Gastrocnemius medialis (tissue), 4 donors: ENCODE measurements around the gene CHGA. TPM values are rescaled to one million over a fixed set of nuclear protein-coding genes. Genes with fewer than 3 reads are reported as not detected.

Source experiments
- ATAC-seq, 2 donors: fragments of 150-250 bp; one replicate each; pipeline ENCODE4 v1.9.1; 2016
- DNase-seq, 2 donors: peaks; one replicate each; pipeline ENCODE4 v3.0.0-alpha.2; 2019
- H3K27ac ChIP-seq, 4 donors: fragments of 200-600 bp; sonication (generic); 1 replicate in 1 of 4; 2 replicates in 3 of 4; pipeline ENCODE4 v1.5.1; 2016 to 2018; ENCODE audit warnings: mild to moderate bottlenecking in 2 of 4, moderate library complexity in 1 of 4
- H3K27me3 ChIP-seq, 3 donors: fragments of 200-600 bp; sonication (generic) in 2 of 3; 1 replicate in 1 of 3; 2 replicates in 2 of 3; pipeline versions ENCODE4 v1.5.1 to v1.6.0; 2016 to 2019; ENCODE audit warnings: mild to moderate bottlenecking in 1 of 3, moderate library complexity in 1 of 3
- H3K36me3 ChIP-seq, 2 donors: fragments of 200-600 bp; sonication (generic) in 1 of 2; one replicate each; pipeline ENCODE4 v1.5.1; 2017 to 2018
- H3K4me1 ChIP-seq, 2 donors: fragments of 200-600 bp; sonication (generic) in 1 of 2; one replicate each; pipeline ENCODE4 v1.5.1; 2016 to 2017; ENCODE audit warnings: mild to moderate bottlenecking in 2 of 2
- H3K4me3 ChIP-seq, 4 donors: fragments of 200-600 bp; sonication (generic) in 3 of 4; 1 replicate in 1 of 4; 2 replicates in 3 of 4; pipeline ENCODE4 v1.5.1; 2016 to 2019; ENCODE audit warnings: mild to moderate bottlenecking in 2 of 4
- H3K9me3 ChIP-seq, 3 donors: fragments of 200-600 bp; sonication (generic) in 2 of 3; 1 replicate in 1 of 3; 2 replicates in 2 of 3; pipeline ENCODE4 v1.5.1; 2016 to 2019
- POLR2A ChIP-seq, 2 donors: fragments of 450-650 bp; IDR thresholded peaks; one replicate each; pipeline ENCODE4 v1.6.1; 2017; ENCODE audit warnings: antibody characterized with exemption in 2 of 2, mild to moderate bottlenecking in 2 of 2, moderate library complexity in 2 of 2
- in situ Hi-C, 4 donors: fragments of 200-750 bp; cut with MboI; loops; one replicate each; pipeline versions ENCODE4 v1.15.0 to v1.8.0; 2017; ENCODE audit warnings: low sequenced_read_pairs in 4 of 4
- intact Hi-C: fragments of 100-400 bp; cut with DNase I; formaldehyde crosslinking; loops from one replicate; pipeline ENCODE4 v1.15.1; 2023; ENCODE audit warnings: low total_unique reads
- total RNA-seq, 4 donors: library from RNA; depleted of rRNA; stranded (reverse); fragments of >200 nt; gene quantifications; one replicate each; pipeline versions ENCODE4 v1.1.0 to v1.2.3, GENCODE V29; 2016
- TF ChIP-seq, protein P1 (sequence below), 5 experiments: fragments of 450-650 bp in 3 of 5; fragments of 200-600 bp in 2 of 5; sonication (generic) in 2 of 5; IDR thresholded peaks in 4 of 5; conservative IDR thresholded peaks in 1 of 5; 1 replicate in 4 of 5; 2 replicates in 1 of 5; pipeline ENCODE4 v1.5.1; 2016 to 2019; ENCODE audit warnings: antibody characterized with exemption in 5 of 5, mild to moderate bottlenecking in 3 of 5, moderate library complexity in 3 of 5

The CHGA gene
- total RNA-seq, 4 donors from 2014 or later: 0.22 to 0.25 TPM; not detected in 2

DNA sequence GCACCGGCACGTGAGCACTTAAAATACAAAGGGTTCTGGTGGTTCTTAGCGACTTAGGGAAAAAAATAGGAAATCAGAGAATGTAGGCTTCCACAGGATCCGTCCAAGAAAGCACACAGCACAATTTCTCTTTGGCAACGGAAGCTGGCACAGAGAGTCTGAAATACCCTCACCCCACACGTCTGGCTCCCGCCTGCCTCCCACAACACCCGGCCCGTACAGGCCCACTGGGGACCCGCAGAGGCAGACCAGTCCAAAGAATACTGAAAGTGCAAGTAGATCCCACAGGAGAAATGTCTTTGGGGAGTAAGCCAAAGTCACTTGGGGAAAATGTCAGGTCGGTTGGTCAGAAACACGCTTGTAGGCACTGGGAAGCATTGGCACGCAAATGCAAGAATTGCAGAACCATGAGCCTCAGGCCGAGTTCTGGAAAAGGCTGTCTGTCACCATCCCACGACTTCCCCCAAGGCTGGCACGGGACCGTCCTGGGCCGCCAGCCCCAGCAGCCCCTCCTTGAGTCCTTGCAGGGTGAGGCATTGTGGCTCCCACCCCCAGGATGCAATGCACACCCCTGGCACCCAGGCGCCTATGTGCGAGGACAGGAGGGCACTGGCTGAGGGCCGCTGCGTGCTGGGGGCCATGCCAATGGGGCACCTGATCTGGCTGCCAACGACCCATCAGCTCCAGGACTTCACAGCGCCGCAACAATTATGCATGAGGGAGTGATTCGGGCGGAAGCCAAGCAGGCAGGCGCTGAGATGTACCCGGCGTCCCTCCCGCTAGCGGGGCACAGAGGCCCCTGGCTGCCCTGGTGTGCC lies 29.7 kb downstream of the CHGA start:
- Histone ChIP-seq H3K27ac (no peak overlapping the region), H3K9me3 (no peaks in the 10 kb centered on the region), H3K4me3 (no peak overlapping the region), H3K4me1 (peaks cover 0 to 3% of the 10 kb centered on the region in 2 donors), H3K27me3 (no peaks in the 10 kb centered on the region), H3K36me3 (peaks cover 0 to 3% of the 10 kb centered on the region in 2 donors)
- intact Hi-C loops: loop anchor here (1.0 to 5.0 kb wide), 4 partner anchors 100 to 380 kb away; partner anchors contain the start of genes BTBD7 and ITPK1
- no peak for TF ChIP-seq POLR2A (IDR thresholded peaks at IDR 0.05)
- TF ChIP-seq, protein P1, sequence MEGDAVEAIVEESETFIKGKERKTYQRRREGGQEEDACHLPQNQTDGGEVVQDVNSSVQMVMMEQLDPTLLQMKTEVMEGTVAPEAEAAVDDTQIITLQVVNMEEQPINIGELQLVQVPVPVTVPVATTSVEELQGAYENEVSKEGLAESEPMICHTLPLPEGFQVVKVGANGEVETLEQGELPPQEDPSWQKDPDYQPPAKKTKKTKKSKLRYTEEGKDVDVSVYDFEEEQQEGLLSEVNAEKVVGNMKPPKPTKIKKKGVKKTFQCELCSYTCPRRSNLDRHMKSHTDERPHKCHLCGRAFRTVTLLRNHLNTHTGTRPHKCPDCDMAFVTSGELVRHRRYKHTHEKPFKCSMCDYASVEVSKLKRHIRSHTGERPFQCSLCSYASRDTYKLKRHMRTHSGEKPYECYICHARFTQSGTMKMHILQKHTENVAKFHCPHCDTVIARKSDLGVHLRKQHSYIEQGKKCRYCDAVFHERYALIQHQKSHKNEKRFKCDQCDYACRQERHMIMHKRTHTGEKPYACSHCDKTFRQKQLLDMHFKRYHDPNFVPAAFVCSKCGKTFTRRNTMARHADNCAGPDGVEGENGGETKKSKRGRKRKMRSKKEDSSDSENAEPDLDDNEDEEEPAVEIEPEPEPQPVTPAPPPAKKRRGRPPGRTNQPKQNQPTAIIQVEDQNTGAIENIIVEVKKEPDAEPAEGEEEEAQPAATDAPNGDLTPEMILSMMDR (IDR thresholded peaks at IDR 0.05 in 4 of 5, conservative IDR thresholded peaks at IDR 0.05 in 1 of 5): no peak
- in situ Hi-C loops: loop anchor here (5.0 to 10.0 kb wide), 3 partner anchors 182 to 190 kb away; no protein-coding TSS in a partner anchor
- ATAC-seq (no peak), DNase-seq (no peak)

DNA sequence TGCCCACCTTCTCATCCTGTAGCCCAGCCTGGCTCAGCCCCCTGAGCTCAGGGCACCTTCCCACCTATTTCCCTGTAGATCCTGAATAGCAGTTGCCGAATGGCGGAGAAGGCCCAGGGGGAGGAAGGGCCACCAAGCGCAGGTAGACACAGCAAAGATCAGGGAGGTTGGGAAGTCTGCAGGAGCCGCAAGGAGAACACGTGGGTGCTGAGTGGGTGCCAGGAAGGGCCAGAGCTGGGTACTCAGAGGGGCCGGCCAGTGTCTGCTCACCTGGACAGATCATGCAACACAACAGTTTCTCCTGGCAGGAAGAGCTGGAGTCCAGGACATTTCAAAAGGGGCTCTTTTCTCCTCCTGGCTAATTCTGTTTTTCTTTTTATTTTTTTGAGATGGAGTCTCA lies 30.6 kb downstream of the CHGA start:
- TF ChIP-seq, protein P1 (IDR thresholded peaks at IDR 0.05 in 4 of 5, conservative IDR thresholded peaks at IDR 0.05 in 1 of 5): no peak
- no peak for TF ChIP-seq POLR2A (IDR thresholded peaks at IDR 0.05)
- Histone ChIP-seq H3K27ac (no peak overlapping the region), H3K36me3 (peaks cover 0 to 9% of the 10 kb centered on the region in 2 donors), H3K27me3 (no peaks in the 10 kb centered on the region), H3K9me3 (no peaks in the 10 kb centered on the region), H3K4me3 (no peak overlapping the region), H3K4me1 (peaks cover 0 to 3% of the 10 kb centered on the region in 2 donors)
- in situ Hi-C loops (loop anchor here (5.0 to 10.0 kb wide), 3 partner anchors 181 to 189 kb away; no protein-coding TSS in a partner anchor), intact Hi-C loops (loop anchor here (5.0 kb wide), 2 partner anchors 99 to 379 kb away; partner anchors contain the start of gene BTBD7)
- no peak for ATAC-seq
- no peak for DNase-seq

DNA sequence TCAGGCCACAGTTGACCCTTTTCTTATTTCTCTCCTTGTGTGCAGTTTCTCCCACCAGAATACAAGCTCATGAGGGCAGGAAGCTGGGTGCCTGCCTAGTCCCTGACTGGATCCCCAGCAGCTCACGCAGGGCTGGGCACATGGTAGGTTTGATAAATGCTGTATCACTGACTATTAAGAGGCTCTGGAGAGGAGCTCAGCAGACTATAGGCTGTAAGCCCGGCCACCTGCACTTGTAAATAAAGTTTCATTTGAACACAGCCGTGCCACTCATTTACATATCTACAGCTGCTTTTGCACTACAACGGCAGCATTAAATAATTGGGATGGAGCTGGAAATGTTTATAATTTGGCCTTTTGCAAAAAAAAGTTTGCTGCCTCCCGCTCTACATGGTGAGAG lies 32.0 kb downstream of the CHGA start:
- intact Hi-C loops: loop anchor here (5.0 kb wide), 2 partner anchors 97 to 377 kb away; partner anchors contain the start of gene BTBD7
- H3K36me3 ChIP-seq: peaks cover 0 to 9% of the 10 kb centered on the region in 2 donors
- H3K4me3 ChIP-seq: no peak overlapping the region
- peaks cover 0 to 3% of the 10 kb centered on the region in 2 donors for H3K4me1 ChIP-seq
- no peak overlapping the region for H3K27ac ChIP-seq
- ATAC-seq: no peak
- in situ Hi-C loops: loop anchor here (5.0 to 10.0 kb wide), 3 partner anchors 180 to 187 kb away; no protein-coding TSS in a partner anchor
- no peak for DNase-seq
- TF ChIP-seq POLR2A (IDR thresholded peaks at IDR 0.05): no peak
- TF ChIP-seq, protein P1 (IDR thresholded peaks at IDR 0.05 in 4 of 5, conservative IDR thresholded peaks at IDR 0.05 in 1 of 5): no peak
- no peaks in the 10 kb centered on the region for H3K9me3 ChIP-seq
- no peaks in the 10 kb centered on the region for H3K27me3 ChIP-seq

DNA sequence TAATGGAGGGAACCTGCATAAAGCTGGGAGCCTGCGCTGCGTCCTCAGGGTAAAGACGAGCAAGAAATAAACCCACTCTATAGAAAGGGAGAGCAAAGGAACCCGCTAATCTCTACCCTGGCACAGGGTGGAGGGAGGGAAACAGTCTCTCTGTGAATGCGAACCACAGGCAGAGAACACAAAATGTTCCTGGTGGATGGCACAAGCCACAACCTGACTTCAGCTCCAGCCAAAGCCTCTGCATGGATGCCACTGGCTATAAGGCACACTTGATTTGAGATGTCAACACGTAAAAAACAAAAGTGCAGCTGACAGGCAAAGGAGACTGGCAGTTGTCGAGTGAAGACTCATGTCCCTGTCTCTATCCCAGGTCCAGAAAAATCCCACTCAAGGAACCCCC lies 32.4 kb downstream of the CHGA start:
- TF ChIP-seq POLR2A (IDR thresholded peaks at IDR 0.05): no peak
- TF ChIP-seq, protein P1 (IDR thresholded peaks at IDR 0.05 in 4 of 5, conservative IDR thresholded peaks at IDR 0.05 in 1 of 5): no peak
- no peaks in the 10 kb centered on the region for H3K9me3 ChIP-seq
- intact Hi-C loops (no loop called here), in situ Hi-C loops (loop anchor here in 1 of 4 donors (10.0 kb wide), 1 partner anchor 179 kb away; no protein-coding TSS in a partner anchor)
- H3K27me3 ChIP-seq: no peaks in the 10 kb centered on the region
- no peak overlapping the region for H3K4me3 ChIP-seq
- H3K27ac ChIP-seq: no peak overlapping the region
- no peak for DNase-seq
- peaks cover 0 to 3% of the 10 kb centered on the region in 2 donors for H3K4me1 ChIP-seq
- ATAC-seq: no peak
- H3K36me3 ChIP-seq: peaks cover 0 to 9% of the 10 kb centered on the region in 2 donors
